ENCODE results near the gene UNC93B1. TPM values are rescaled to one million over a fixed set of nuclear protein-coding genes. Genes with fewer than 3 reads are reported as not detected.
"Not testable (repeated sequence)": the region's sequence is repeated elsewhere in the genome, so short reads cannot be mapped to it uniquely, and the experiment has no call there.

The UNC93B1 gene
- total RNA-seq, 1 donor from 2014 or later = 12.3 TPM

GRCh38 chr11:67995129-67995528, 8.8 kb downstream of the UNC93B1 start:
- H3K4me3 Mint-ChIP-seq (ENCODE audit: low read depth); H3K36me3 Mint-ChIP-seq (ENCODE audit: low read depth); H3K27ac Mint-ChIP-seq; H3K27me3 Mint-ChIP-seq (ENCODE audit: low read depth); intact Hi-C loops (cut with micrococcal nuclease); DNase-seq (ENCODE audit: low spot score); H3K9me3 Mint-ChIP-seq: not testable (repeated sequence)
- H3K4me1 Mint-ChIP-seq (ENCODE audit: low read depth) = peaks cover 13% of the 10 kb centered on the region

DNA sequence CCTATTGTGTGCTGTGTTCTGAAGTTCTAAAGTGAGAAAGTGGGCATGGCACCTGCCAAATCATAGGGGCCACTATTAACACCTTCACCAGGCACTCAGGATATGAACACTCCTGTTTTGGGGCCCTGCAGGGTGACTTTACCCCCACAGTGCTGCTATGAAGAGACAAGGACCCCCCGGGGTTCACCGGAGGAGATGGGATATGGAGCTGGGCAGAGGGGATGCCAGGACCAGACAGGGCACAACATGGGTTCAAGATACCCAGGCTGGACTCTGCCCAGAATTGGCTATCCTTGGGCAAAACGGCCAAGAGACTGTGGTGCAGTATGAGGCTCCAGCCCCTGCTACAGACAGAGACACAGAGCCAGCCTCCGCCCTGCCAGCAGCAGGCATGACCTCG, 9.5 kb downstream of the UNC93B1 start:
- peaks cover 13% of the 10 kb centered on the region for H3K4me1 Mint-ChIP-seq (ENCODE audit: low read depth)
- H3K36me3 Mint-ChIP-seq (ENCODE audit: low read depth); intact Hi-C loops (cut with micrococcal nuclease); H3K27me3 Mint-ChIP-seq (ENCODE audit: low read depth); H3K4me3 Mint-ChIP-seq (ENCODE audit: low read depth); H3K9me3 Mint-ChIP-seq; H3K27ac Mint-ChIP-seq; DNase-seq (ENCODE audit: low spot score): not testable (repeated sequence)

- H3K27me3 Mint-ChIP-seq (ENCODE audit: low read depth); intact Hi-C loops (cut with micrococcal nuclease); H3K4me3 Mint-ChIP-seq (ENCODE audit: low read depth); H3K27ac Mint-ChIP-seq; H3K9me3 Mint-ChIP-seq; H3K36me3 Mint-ChIP-seq (ENCODE audit: low read depth): not testable (repeated sequence)
- H3K4me1 Mint-ChIP-seq (ENCODE audit: low read depth) = peaks cover 13% of the 10 kb centered on the region
- peak; percentile 43 for DNase-seq (ENCODE audit: low spot score)
Observed at GRCh38 chr11:67993821-67994220, 10.1 kb downstream of the UNC93B1 start.

DNA sequence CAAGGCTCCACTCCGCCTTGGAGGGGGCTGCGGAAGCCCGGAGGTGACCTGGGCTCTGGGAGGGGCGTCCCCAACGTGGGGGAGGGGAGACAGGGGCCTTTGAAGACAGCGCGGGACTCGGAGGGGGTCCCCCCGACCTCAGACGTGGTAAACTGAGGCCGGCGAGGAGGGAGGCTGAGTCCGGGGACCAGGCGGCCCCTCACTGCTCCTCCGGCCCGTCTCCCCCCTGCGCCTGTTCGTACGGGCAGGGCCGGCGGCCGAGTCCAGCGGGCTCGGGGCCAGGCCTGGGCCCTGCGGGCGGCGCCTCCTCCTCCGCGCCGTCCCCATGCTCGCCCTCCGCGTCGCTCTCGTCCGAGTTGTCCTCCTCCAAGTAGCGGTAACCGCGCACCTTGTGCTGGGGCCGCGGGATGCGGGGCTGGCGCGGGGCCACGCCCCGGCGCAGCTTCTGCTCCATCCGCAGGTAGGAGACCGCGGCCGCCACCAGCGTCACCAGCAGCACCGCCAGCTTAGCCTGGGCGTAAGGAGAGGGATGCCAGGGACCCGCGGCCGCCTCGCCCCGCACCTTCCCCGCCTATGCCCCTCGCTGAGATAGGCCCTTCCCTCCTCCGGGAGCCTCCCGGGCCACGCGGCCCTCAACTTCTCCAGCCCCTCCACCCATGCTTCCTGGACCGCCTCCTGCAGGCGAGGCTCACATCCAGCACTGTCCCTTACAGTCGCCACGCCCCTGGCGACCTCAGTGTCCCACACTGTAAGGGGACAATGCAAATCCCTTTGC, 12.4 kb downstream of the UNC93B1 start:
- H3K4me3 Mint-ChIP-seq (ENCODE audit: low read depth); intact Hi-C loops (cut with micrococcal nuclease); H3K4me1 Mint-ChIP-seq (ENCODE audit: low read depth); H3K27me3 Mint-ChIP-seq (ENCODE audit: low read depth); H3K9me3 Mint-ChIP-seq; H3K36me3 Mint-ChIP-seq (ENCODE audit: low read depth); DNase-seq (ENCODE audit: low spot score); H3K27ac Mint-ChIP-seq: not testable (repeated sequence)

DNA sequence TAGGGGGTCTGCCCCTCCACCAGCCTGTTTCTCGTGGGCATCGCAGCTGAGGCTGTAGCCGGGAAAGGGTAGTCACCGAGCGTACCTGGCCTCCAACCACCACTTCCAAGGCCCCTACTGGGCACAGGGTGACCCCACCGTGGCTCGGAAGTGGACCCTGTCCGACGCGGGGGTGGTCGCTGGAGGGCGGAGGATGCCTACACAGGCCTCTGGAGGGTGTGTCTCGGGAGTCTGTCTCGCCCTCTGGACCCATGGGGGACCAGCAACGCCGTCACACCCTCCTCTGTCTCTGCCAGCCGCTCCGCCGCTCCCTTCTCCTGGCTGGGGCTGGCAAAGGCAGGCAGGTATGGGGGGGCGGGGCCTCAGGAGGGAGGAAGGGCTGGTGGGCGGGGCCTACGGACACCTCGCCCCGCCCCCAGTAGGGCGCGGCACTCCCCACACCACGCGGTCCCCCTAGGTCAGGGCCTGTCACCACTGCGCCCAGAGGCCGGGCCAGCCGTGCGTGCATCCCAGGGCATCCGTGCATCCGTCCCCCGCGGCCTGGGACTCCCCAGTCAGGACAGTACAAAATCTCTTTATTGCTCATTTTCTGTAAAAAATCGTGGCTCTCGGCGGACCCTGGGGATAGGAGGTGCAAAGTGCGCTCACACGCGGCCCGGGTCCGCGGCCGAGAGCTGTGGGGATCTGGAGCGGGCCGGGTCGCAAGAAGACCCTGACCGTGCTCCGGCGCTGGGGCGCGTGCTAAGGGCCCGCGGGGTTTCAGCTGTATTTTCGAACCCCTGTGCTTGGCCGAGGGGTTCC, 13.2 kb downstream of the UNC93B1 start:
- intact Hi-C loops (cut with micrococcal nuclease); H3K27me3 Mint-ChIP-seq (ENCODE audit: low read depth); H3K36me3 Mint-ChIP-seq (ENCODE audit: low read depth); H3K9me3 Mint-ChIP-seq; H3K4me3 Mint-ChIP-seq (ENCODE audit: low read depth); H3K4me1 Mint-ChIP-seq (ENCODE audit: low read depth); DNase-seq (ENCODE audit: low spot score); H3K27ac Mint-ChIP-seq: not testable (repeated sequence)

GRCh38 chr11:67985302-67985701, 18.6 kb downstream of the UNC93B1 start:
- H3K9me3 Mint-ChIP-seq; intact Hi-C loops (cut with micrococcal nuclease): not testable (repeated sequence)

GRCh38 chr11:67983951-67984350, 19.9 kb downstream of the UNC93B1 start:
- intact Hi-C loops (cut with micrococcal nuclease) = no loop called here
- no peaks in the 10 kb centered on the region for H3K9me3 Mint-ChIP-seq
- H3K27me3 Mint-ChIP-seq (ENCODE audit: low read depth) = no peaks in the 10 kb centered on the region
- H3K36me3 Mint-ChIP-seq (ENCODE audit: low read depth) = no peaks in the 10 kb centered on the region
- H3K4me1 Mint-ChIP-seq (ENCODE audit: low read depth) = no peaks in the 10 kb centered on the region
- DNase-seq (ENCODE audit: low spot score) = no peak
- H3K27ac Mint-ChIP-seq = no peak overlapping the region
- H3K4me3 Mint-ChIP-seq (ENCODE audit: low read depth) = no peak overlapping the region

More at GRCh38 chr11:67985302-67985701, 18.6 kb downstream of the UNC93B1 start:
- not testable (repeated sequence) for DNase-seq (ENCODE audit: low spot score); H3K4me1 Mint-ChIP-seq (ENCODE audit: low read depth); H3K36me3 Mint-ChIP-seq (ENCODE audit: low read depth); H3K27me3 Mint-ChIP-seq (ENCODE audit: low read depth); H3K4me3 Mint-ChIP-seq (ENCODE audit: low read depth); H3K27ac Mint-ChIP-seq

DNA sequence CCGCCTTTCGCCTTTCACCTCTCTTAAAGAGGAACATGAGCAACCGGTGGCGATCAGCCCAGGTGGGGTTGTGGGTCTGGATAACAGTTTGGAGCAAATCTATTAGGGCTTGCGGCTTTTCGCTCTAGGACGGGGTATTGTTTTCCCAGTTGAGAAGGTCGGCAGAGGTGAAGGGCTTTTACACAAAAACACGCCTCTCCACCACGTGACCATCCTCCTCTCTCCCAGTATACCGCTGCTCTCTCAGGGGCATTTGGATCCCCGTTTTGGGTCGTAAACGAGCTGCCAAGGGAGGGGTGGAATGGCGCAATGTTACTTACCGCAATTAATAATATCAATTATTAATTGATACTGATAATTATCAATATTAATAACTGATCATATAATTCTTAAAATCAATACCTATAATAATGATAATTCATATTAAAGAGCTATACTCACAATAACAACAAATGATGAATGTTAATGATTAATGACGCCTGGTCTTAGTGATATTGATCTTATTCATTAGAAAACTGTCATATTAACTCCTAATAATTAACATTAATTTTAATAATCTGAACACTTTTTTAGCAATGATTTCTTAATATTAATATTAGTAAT, 21.5 kb downstream of the UNC93B1 start:
- H3K4me3 Mint-ChIP-seq (ENCODE audit: low read depth); intact Hi-C loops (cut with micrococcal nuclease); H3K27me3 Mint-ChIP-seq (ENCODE audit: low read depth); H3K9me3 Mint-ChIP-seq; H3K27ac Mint-ChIP-seq; H3K36me3 Mint-ChIP-seq (ENCODE audit: low read depth); DNase-seq (ENCODE audit: low spot score); H3K4me1 Mint-ChIP-seq (ENCODE audit: low read depth): not testable (repeated sequence)

- H3K27me3 Mint-ChIP-seq (ENCODE audit: low read depth); DNase-seq (ENCODE audit: low spot score); H3K4me3 Mint-ChIP-seq (ENCODE audit: low read depth); H3K27ac Mint-ChIP-seq; H3K9me3 Mint-ChIP-seq; intact Hi-C loops (cut with micrococcal nuclease); H3K36me3 Mint-ChIP-seq (ENCODE audit: low read depth); H3K4me1 Mint-ChIP-seq (ENCODE audit: low read depth): not testable (repeated sequence)
Observed at GRCh38 chr11:67981226-67981625, 22.7 kb downstream of the UNC93B1 start.

GRCh38 chr11:67978766-67979418, 25.0 kb downstream of the UNC93B1 start:
- H3K27ac Mint-ChIP-seq; H3K36me3 Mint-ChIP-seq (ENCODE audit: low read depth); H3K4me1 Mint-ChIP-seq (ENCODE audit: low read depth); intact Hi-C loops (cut with micrococcal nuclease); H3K4me3 Mint-ChIP-seq (ENCODE audit: low read depth); DNase-seq (ENCODE audit: low spot score); H3K9me3 Mint-ChIP-seq; H3K27me3 Mint-ChIP-seq (ENCODE audit: low read depth): not testable (repeated sequence)

DNA sequence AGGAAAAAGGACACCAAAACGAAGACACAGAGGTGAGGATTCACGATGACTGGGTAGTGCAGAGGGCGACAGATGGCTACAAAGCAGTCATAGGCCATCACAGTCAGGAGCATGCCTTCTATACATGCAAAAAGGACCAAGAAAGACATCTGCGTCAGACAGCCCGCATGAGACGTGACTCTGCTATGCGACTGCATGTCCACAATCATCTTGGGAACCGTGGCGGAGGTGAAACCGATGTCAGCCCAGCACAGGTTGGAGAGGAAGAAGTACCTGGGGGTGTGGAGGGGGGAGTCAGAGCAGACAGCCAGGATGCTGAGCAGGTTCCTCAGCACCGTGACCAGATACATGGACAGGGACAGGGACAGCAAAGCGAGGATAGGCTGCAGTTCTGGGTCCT, 29.2 kb downstream of the UNC93B1 start:
- intact Hi-C loops (cut with micrococcal nuclease); H3K36me3 Mint-ChIP-seq (ENCODE audit: low read depth): not testable (repeated sequence)
- peaks cover 12% of the 10 kb centered on the region for H3K27me3 Mint-ChIP-seq (ENCODE audit: low read depth)

DNA sequence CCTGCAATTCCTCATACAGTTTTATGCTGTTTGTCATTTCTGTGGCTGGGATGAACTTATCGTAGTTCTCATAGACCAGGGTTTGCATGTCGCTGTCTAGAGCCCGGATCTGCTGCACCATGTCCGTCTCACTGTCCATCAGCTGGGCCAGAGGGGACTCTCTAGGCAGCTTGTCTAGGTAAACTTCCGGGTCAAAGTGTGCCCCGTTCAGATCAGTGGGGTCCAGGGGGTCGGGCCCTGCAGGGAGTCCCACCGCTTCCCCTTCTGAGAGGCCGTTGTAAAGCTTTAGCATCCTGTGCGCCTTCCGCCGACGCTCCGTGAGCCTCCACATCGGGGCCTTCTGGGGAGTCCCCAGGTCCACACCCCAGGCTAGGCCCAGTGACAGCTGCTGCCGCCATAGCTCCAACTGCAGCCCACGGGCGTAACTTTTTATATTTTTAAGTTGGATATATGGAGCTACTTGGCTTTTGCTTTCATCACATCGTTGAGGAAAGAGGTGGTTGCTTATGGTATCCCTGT, 38.0 kb downstream of the UNC93B1 start:
- H3K4me3 Mint-ChIP-seq (ENCODE audit: low read depth); H3K27me3 Mint-ChIP-seq (ENCODE audit: low read depth); H3K27ac Mint-ChIP-seq; H3K36me3 Mint-ChIP-seq (ENCODE audit: low read depth); H3K4me1 Mint-ChIP-seq (ENCODE audit: low read depth); DNase-seq (ENCODE audit: low spot score); intact Hi-C loops (cut with micrococcal nuclease); H3K9me3 Mint-ChIP-seq: not testable (repeated sequence)

More for the DNA sequence above, 29.2 kb downstream of the UNC93B1 start:
- DNase-seq (ENCODE audit: low spot score); H3K4me1 Mint-ChIP-seq (ENCODE audit: low read depth); H3K4me3 Mint-ChIP-seq (ENCODE audit: low read depth); H3K9me3 Mint-ChIP-seq; H3K27ac Mint-ChIP-seq: not testable (repeated sequence)

Data from activated T-helper 2 cell treated with anti-CD3 and anti-CD28 coated beads, Interferon-gamma antibody, Interleukin-2, Interleukin-4, amounts not matched to agents 10 μg/mL and 5 μg/mL and 100 μg/mL, durations not matched to agents 14 hours and 24 hours and 36 hours (primary cell).